HK-2 (cell line): ENCODE results near the gene TXNL4B.
"Not testable (repeated sequence)": the region's sequence is repeated elsewhere in the genome, so short reads cannot be mapped to it uniquely, and the experiment has no call there.

Experiments
- DNase-seq: peaks from one replicate; pipeline ENCODE4 v3.0.0-alpha.2; 2018; ENCODE audit not compliant: unreplicated experiment

Gene TXNL4B

GRCh38 chr16:72073560-72074230 is 19.7 kb downstream of the TXNL4B start:
- no peak for DNase-seq

- no peak for DNase-seq
Observed at GRCh38 chr16:72072514-72073342, 20.7 kb downstream of the TXNL4B start.

DNA sequence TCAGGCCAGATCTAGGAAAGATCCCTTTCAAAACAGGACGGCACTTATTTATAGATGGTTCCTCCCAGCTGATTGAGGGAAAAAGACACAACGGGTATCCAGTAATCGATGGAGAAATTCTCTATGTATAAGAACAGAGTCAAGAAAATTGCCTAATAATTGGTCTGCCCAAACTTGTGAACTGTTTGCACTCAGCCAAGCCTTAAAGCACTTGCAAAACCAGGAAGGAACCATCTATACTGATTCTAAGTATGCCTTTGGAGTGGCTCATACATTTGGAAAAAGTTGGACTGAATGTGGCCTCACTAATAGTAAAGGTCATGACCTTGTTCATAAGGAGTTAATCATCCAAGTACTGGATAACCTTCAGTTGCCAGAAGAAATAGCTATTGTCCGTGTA is 24.5 kb downstream of the TXNL4B start:
- DNase-seq = no peak

DNA sequence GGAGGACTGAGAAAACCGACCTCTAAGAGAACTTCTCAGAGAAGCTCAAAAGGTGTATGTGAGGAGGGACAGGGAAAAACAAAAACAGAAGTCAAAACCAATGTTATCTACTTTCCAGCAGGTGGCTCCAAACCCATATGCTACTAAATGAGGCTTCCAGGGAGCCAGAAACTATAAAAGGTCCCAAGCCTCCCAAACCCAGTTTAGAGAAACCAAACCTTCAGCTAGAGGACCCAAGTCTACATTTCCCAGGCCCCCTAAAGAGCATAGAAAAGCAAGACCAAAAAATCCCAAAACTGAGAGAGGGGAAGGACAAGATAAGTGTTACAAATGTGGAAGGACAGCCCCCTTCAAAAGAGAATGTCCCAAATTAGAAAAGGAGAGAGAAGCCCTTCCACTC is 26.7 kb downstream of the TXNL4B start:
- DNase-seq = no peak

DNA sequence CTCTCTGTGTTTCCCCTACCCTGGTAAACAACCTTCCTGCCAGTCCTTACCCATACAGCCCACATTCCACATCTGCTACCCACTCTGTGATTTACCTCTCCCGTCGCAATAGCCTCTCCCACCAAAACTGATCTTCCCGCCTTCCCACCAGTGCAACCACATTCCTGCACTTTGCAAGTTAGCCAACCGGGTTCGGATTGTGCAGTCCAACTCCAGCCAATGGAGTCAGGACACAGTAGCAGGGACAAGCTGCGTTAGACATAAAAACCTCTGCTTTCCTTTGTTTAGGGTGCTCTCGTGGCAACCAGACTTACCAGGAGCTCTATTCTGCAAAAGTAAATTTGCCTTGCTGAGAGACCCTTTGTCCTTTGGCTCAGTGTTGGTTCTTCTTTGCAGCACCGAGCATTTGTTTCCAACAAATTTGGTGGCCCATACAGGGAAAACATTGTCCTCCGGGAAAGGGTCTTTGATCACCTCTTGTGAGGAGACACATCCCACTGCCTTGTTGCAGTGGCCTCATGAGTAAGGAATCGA is 29.0 kb downstream of the TXNL4B start:
- no peak for DNase-seq

DNA sequence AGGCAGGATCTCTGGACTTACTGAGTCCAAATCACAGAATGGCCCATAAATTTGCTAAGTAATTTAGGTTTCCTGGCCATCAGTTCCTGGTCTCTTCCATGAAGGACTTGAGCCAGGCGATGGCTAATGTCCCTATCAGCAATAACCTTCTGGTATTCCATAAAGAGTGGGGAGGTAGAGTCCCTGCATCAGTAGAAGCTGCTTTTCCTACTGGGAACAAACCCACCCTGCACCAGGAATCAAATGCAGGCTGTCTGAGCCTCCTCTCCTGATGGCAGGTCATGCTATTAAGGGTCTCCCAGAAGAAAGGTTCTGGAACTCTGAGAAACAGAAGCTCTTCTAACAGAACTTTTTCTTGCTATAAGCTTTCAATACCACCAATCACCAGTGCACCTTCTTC is 31.9 kb downstream of the TXNL4B start:
- DNase-seq = no peak

- no peak for DNase-seq
Observed at GRCh38 chr16:72060405-72060804, 33.0 kb downstream of the TXNL4B start.

GRCh38 chr16:72059060-72059459 is 34.4 kb downstream of the TXNL4B start:
- not testable (repeated sequence) for DNase-seq

DNA sequence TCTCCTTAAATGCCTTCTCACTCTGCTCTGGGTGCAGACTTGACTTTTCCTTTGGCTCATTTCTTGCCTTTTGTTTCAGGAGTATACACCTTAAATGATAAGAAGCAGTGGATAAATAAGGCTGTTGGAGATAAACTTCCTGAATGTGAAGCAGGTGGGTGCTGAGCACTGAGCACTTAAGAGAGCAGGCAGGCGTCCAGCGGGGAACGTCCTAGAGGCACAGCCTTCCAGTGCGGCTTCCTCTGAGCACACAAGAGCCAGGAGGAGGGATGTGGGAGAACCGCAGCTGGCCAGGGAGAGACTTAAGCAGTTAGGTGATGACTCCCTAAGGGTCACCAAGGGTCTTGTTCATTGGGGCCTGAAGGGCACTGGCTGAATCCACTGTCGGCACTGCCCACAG is 36.1 kb downstream of the TXNL4B start:
- DNase-seq = not testable (repeated sequence)

- no peak for DNase-seq
Observed at GRCh38 chr16:72055911-72056310, 37.5 kb downstream of the TXNL4B start.

GRCh38 chr16:72054254-72054847 is 39.1 kb downstream of the TXNL4B start, which contains the start of gene HP:
Gene HP, plus strand, starts transcription at chr16:72054505. Its CDS starts 148 bp downstream, at chr16:72054653.
- not testable (repeated sequence) for DNase-seq

DNA sequence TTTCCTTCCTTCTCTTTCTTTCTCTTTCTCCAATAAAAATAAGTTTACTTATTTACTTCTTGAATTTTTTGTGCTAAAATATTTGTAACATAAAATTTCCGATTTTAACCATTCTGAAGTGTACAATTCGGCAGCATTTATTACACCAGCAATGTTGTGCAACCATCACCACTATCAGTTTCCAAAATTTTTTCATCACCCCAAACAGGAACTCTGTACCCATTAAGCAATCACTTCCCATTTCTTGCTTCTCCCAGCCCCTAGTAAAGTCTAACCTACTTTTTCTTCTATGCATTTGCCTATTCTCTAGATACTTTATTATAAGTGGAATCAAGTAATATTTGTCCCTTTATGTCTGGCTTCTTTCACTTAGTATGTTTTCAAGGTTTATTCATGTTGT is 41.6 kb downstream of the TXNL4B start:
- DNase-seq = no peak

DNA sequence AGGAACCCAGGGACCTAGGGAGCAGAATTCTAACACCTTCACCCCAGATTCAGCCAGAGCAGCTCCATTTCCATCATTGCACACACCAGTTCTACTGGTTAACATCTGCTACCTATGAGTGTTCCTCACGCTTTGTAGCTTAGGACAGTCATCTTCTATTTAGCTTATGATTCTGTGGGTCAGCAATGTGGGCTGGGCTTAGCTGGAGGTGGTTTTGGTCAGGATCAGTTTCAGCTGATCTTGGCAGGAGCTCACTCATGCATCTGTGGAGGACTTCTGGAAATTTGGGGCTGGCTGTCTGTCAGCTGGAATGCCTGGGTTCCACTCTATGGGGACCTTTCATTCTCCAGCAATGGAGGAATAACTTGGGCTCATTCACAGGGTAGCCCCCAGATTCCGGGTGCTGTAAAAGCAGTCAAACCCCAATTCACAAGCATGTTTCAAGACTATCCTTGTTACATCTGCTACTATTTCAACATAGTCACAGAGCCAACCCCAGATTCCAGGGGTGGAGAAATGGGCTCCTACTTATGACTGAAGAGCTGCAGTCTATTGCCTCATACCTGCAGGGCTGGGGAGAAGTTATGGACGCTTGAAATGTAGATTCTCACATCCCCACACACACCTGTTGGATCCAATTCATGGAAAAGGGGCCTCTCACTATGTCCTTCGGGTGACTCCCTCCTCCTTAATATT is 42.5 kb downstream of the TXNL4B start:
- DNase-seq = no peak

- no peak for DNase-seq
Observed at GRCh38 chr16:72049110-72049509, 44.3 kb downstream of the TXNL4B start.

DNA sequence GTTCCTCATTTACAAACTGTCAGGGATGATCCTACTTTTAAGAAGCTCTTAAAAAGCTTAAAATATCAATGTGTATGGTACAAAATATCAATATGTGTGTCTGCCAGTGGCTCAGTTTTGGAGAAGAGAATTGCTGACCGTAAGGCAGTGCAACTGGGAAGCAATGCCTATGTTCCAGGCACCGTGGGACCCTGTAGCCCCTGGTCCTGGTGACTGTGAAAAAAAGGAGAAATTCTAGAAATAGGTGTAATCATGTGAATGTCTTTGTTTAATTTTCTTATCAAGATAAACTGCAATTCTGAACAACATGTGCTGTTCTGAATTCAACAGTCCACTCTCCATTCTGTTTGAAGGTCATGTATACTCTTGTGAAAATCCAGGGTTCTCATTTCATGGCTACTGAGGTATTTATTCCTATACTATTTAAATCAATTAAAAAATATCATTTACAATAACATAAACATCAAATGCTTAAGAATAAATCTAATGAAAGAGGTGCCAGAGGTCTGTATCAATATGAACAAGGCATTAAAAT is 48.5 kb downstream of the TXNL4B start:
- no peak for DNase-seq

- no peak for DNase-seq
Observed at GRCh38 chr16:72044296-72044695, 49.1 kb downstream of the TXNL4B start.

GRCh38 chr16:72043539-72043938 is 49.9 kb downstream of the TXNL4B start:
- DNase-seq = no peak

DNA sequence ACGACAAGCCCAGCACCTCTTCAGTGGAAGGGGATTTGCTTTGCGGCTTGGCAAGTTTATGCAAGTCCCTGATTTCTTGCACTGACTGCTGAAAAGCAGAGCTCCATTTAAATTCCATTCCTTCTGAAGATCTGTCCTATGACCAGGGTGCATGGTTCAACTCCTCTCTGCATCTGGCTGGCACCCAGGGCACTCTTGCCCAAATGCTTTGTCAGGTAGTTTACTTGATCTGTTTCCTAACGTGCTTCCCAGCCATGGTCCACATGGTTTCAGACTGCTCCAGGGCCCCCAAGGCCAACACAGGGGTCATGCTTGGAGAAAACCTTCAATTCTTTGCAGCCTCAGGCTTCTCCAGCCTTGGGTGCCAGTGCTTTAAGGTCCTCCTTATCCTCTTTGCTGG is 50.4 kb downstream of the TXNL4B start:
- DNase-seq = no peak

- DNase-seq = no peak
Observed at GRCh38 chr16:72042157-72042660, 51.2 kb downstream of the TXNL4B start.

DNA sequence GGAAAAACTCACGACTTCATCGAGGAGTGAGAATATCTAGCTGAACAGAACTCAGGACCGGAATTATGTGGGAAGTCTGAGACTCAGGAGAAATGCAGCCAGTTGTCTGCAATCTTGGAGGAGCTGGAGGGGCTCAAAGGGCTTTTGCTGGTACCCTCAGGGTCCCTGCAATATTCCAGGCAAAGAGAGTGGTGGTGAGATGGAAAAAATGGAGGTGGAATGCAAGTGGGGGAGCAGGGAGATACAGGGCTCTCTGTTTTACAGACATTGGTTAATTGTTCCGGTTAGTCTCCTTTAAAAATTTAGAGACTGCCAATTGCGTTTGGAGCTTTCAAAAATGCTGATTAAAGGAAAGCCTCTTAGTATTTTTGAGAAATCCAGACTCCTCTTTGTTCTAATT is 57.3 kb downstream of the TXNL4B start:
- no peak for DNase-seq
